Measurements from ENCODE around the gene CTNS. TPM values are rescaled to one million over a fixed set of nuclear protein-coding genes. Genes with fewer than 3 reads are reported as not detected.

The CTNS gene
- total RNA-seq, 2 experiments from 2014 or later = 3.3 to 4.9 TPM

DNA sequence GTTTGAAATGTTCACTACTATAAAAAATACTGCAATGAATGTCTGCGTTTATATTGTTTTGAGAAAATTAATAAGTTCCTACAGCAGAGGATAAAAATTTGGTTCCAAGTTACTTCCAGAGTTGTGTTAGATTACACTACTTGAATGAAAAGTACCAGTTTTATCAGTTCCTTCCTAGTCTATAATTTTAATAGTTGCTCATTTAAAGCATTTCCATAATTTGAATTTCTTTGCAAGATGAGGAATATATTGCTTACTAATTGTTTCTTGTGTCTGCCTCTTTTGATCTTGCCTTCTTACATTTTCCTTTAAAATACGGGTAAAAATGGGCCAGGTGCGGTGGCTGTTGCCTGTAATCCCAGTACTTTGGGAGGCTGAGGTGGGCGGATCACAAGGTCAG lies 36.0 kb downstream of the CTNS start:
- POLR2A ChIA-PET = no interaction called here

DNA sequence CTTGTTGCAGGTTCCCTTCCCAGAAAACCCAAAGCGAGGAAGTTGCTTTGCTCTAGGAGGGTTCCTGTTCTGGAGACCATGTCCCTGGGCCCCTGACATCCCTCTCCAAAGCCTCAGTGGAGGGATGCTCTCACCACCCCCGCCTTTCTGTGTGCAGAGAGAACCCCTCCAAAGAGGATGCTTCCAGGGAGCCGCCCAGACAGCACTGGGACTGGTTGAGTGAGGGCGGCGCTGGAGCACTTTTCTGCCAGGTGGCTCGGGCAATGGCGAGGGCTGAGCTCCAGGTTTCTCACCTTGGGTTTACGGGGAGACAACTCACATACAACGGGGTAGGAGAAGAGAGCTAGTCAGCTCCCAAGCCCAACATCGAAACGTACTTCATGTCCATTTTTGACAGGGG lies 39.3 kb downstream of the CTNS start:
- Histone ChIP-seq H3K4me3 (ENCODE audit: low read length) (no peak overlapping the region), H3K36me3 (ENCODE audit: insufficient read depth, low read length) (peaks cover 21% of the 10 kb centered on the region), H3K4me1 (ENCODE audit: insufficient read depth, low read length) (peaks cover 4% of the 10 kb centered on the region), H3K9me3 (ENCODE audit: control insufficient read depth in 1 of 2, insufficient read depth in 1 of 2, low read length in 2 of 2) (no peaks in the 10 kb centered on the region), H3K27me3 (ENCODE audit: control insufficient read depth in 1 of 2, insufficient read depth in 2 of 2, low read length in 2 of 2) (no peaks in the 10 kb centered on the region), H3K27ac (ENCODE audit: low read depth in 1 of 2, low read length in 2 of 2) (no peak overlapping the region)
- TF ChIP-seq, protein P1, sequence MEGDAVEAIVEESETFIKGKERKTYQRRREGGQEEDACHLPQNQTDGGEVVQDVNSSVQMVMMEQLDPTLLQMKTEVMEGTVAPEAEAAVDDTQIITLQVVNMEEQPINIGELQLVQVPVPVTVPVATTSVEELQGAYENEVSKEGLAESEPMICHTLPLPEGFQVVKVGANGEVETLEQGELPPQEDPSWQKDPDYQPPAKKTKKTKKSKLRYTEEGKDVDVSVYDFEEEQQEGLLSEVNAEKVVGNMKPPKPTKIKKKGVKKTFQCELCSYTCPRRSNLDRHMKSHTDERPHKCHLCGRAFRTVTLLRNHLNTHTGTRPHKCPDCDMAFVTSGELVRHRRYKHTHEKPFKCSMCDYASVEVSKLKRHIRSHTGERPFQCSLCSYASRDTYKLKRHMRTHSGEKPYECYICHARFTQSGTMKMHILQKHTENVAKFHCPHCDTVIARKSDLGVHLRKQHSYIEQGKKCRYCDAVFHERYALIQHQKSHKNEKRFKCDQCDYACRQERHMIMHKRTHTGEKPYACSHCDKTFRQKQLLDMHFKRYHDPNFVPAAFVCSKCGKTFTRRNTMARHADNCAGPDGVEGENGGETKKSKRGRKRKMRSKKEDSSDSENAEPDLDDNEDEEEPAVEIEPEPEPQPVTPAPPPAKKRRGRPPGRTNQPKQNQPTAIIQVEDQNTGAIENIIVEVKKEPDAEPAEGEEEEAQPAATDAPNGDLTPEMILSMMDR (IDR thresholded peaks at IDR 0.05) = no peak
- DNase-seq (no peak), ATAC-seq (ENCODE audit: poor library complexity) (no peak)
- no peaks in the 10 kb centered on the region for H3K9me3 Mint-ChIP-seq
- no peak overlapping the region for H3K27ac Mint-ChIP-seq
- no peak overlapping the region for H3K4me3 Mint-ChIP-seq
- intact Hi-C loops (cut with DNase I, micrococcal nuclease) = no loop called here
- H3K36me3 Mint-ChIP-seq (ENCODE audit: low read depth) = peaks cover 14% of the 10 kb centered on the region
- CTCF ChIA-PET = no interaction called here
- no peaks in the 10 kb centered on the region for H3K27me3 Mint-ChIP-seq
- H3K4me1 Mint-ChIP-seq (ENCODE audit: low read depth) = no peaks in the 10 kb centered on the region
- POLR2A ChIA-PET = no interaction called here

More for the DNA sequence above, 36.0 kb downstream of the CTNS start:
- H3K4me1 ChIP-seq (ENCODE audit: insufficient read depth, low read length) = peaks cover 21% of the 10 kb centered on the region
- Mint-ChIP-seq H3K4me1 (ENCODE audit: low read depth) (peaks cover 13% of the 10 kb centered on the region), H3K9me3 (no peaks in the 10 kb centered on the region), H3K4me3 (no peak overlapping the region), H3K27me3 (no peaks in the 10 kb centered on the region), H3K27ac (no peak overlapping the region), H3K36me3 (ENCODE audit: low read depth) (peaks cover 8% of the 10 kb centered on the region)
- H3K36me3 ChIP-seq (ENCODE audit: insufficient read depth, low read length) = peaks cover 13% of the 10 kb centered on the region
- no peaks in the 10 kb centered on the region for H3K9me3 ChIP-seq (ENCODE audit: control insufficient read depth in 1 of 2, insufficient read depth in 1 of 2, low read length in 2 of 2)
- ATAC-seq (ENCODE audit: poor library complexity) (no peak), DNase-seq (no peak)
- no peak overlapping the region for H3K4me3 ChIP-seq (ENCODE audit: low read length)
- TF ChIP-seq, protein P1 (IDR thresholded peaks at IDR 0.05) = no peak
- no peaks in the 10 kb centered on the region for H3K27me3 ChIP-seq (ENCODE audit: control insufficient read depth in 1 of 2, insufficient read depth in 2 of 2, low read length in 2 of 2)
- CTCF ChIA-PET = no interaction called here
- intact Hi-C loops (cut with DNase I, micrococcal nuclease) = no loop called here
- no peak overlapping the region for H3K27ac ChIP-seq (ENCODE audit: low read depth in 1 of 2, low read length in 2 of 2)

DNA sequence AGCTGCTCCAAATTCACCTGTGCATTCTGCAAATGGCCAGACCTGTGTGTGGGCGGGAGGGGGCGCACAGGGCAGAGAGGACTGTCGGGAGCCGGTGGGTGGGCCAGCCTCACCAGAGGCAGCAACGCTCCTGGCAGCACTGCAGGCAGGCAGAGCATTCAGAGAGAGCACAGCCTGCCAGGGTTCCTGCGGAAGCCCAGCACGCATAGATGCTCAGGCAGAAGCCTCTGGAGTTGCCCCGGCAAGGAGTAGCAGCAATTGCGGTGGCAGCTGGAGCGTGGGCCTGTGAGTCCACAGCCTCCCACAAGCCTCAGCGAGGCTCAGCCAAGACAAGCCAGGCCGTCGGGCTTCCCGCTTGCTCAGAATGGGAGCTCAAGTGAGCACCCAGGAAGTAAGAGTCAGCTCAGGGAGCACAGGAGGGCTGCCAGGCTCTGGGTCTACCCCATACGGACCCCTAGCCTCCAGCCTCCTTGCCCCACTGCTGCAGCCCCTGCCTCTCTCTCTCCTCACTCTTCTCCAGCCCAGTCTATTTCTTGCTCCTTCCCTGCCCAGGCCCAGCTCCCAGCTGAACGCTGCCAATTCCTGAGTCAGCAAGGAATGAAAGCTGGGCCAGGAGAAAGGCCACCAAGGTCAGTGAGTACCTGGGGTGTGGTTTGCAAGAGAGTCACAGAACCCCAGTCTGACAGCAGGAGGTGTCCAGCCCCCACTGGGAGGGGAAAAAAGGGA lies 41.7 kb downstream of the CTNS start:
- H3K4me1 ChIP-seq (ENCODE audit: insufficient read depth, low read length) = peaks cover 15% of the 10 kb centered on the region
- CTCF ChIA-PET = interaction anchor here (1.2 kb wide), 1 partner anchor 59 kb away, joined by 3 read pairs; no protein-coding TSS in a partner anchor
- no peak overlapping the region for H3K27ac Mint-ChIP-seq

More for the DNA sequence above, 41.7 kb downstream of the CTNS start:
- DNase-seq (no peak), ATAC-seq (ENCODE audit: poor library complexity) (no peak)
- TF ChIP-seq, protein P1 (IDR thresholded peaks at IDR 0.05) = no peak
- intact Hi-C loops (cut with DNase I, micrococcal nuclease) = no loop called here
- H3K4me3 ChIP-seq (ENCODE audit: low read length) = no peak overlapping the region
- Mint-ChIP-seq H3K4me1 (ENCODE audit: low read depth) (peaks cover 6% of the 10 kb centered on the region), H3K9me3 (no peaks in the 10 kb centered on the region), H3K36me3 (ENCODE audit: low read depth) (peaks cover 13% of the 10 kb centered on the region), H3K4me3 (no peak overlapping the region), H3K27me3 (no peaks in the 10 kb centered on the region)
- H3K27me3 ChIP-seq (ENCODE audit: control insufficient read depth in 1 of 2, insufficient read depth in 2 of 2, low read length in 2 of 2) = no peaks in the 10 kb centered on the region
- POLR2A ChIA-PET = no interaction called here
- H3K36me3 ChIP-seq (ENCODE audit: insufficient read depth, low read length) = peaks cover 18% of the 10 kb centered on the region
- no peak overlapping the region for H3K27ac ChIP-seq (ENCODE audit: low read depth in 1 of 2, low read length in 2 of 2)
- no peaks in the 10 kb centered on the region for H3K9me3 ChIP-seq (ENCODE audit: control insufficient read depth in 1 of 2, insufficient read depth in 1 of 2, low read length in 2 of 2)
